GM23248 (cell line): Measurements from ENCODE around the gene EMD.

ENCODE experiments used
- EZH2 ChIP-seq: fragments of 200-600 bp; sonication (generic); IDR thresholded peaks from 2 replicates; pipeline ENCODE4 v1.6.1; 2018; ENCODE audit warnings: antibody characterized with exemption, mild to moderate bottlenecking; ENCODE audit not compliant: insufficient read depth, poor library complexity, severe bottlenecking
- EZH2phosphoT487 ChIP-seq: fragments of 200-600 bp; sonication (generic); IDR thresholded peaks from 2 replicates; pipeline ENCODE4 v1.6.1; 2018; ENCODE audit warnings: antibody characterized with exemption, moderate library complexity, mild to moderate bottlenecking, low read depth; ENCODE audit not compliant: insufficient read depth

DNA sequence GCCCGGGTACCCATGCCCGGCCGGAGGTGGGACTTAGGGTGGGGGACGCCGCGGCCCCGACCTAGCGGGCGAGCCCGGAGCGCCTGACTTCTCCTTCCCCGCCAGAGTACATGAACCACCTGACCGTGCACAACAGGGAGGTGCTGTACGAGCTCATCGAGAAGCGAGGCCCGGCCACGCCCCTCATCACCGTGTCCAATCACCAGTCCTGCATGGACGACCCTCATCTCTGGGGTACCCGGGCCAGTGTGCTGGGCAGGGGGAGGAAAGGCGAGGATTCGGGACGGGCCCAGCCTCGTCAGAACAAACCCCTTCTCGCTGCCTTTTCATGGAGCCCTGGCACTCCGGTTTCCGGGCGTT lies 32.9 kb downstream of the EMD start:
- TF ChIP-seq EZH2 = no peak
- no peak for TF ChIP-seq EZH2phosphoT487
